SK-N-MC (cell line): ENCODE data around the gene GRXCR2.

Experiments
- EZH2 ChIP-seq: fragments of 200-600 bp; sonication (generic); IDR thresholded peaks from one replicate; pipeline ENCODE4 v1.6.1; 2017; ENCODE audit warnings: antibody characterized with exemption
- POLR2AphosphoS5 ChIP-seq: IDR thresholded peaks from 2 replicates; pipeline ENCODE4 v1.6.1; 2012; ENCODE audit warnings: mild to moderate bottlenecking, low read depth, low read length, borderline replicate concordance

GRCh38 chr5:145917288-145917687, 44.5 kb upstream of the GRXCR2 start:
- TF ChIP-seq EZH2 (no peak), POLR2AphosphoS5 (no peak)
